Fibroblast of lung (primary cell): ENCODE data around the gene LIG1.

Source experiments
- CTCF ChIP-seq, 2 donors: IDR thresholded peaks in 1 of 2; conservative IDR thresholded peaks in 1 of 2; 1 replicate in 1 of 2; 2 replicates in 1 of 2; pipeline ENCODE4 v1.5.1; 2011 to 2012; ENCODE audit warnings: low read length in 2 of 2, control low read depth in 1 of 2, inconsistent platforms in 1 of 2, low read depth in 1 of 2, mild to moderate bottlenecking in 1 of 2
- EZH2 ChIP-seq: IDR thresholded peaks from 2 replicates; pipeline ENCODE4 v1.5.1; 2012; ENCODE audit warnings: low read length, control low read depth, mild to moderate bottlenecking; ENCODE audit errors: missing control alignments

- TF ChIP-seq EZH2 = no peak
- TF ChIP-seq CTCF (conservative IDR thresholded peaks at IDR 0.05 in 1 of 2, IDR thresholded peaks at IDR 0.05 in 1 of 2; ENCODE audit: low read depth in 1 of 2, low read length in 2 of 2) = no peak
Measured at GRCh38 chr19:48169578-48169938, 586 bp downstream of the LIG1 start.
